Fibroblast of skin of back (primary cell): ENCODE results near the gene ZNF385B.
A peak's percentile ranks its signal among the peaks of the same experiment; 100 is the strongest.

ENCODE experiments used
- DNase-seq: peaks from one replicate; pipeline ENCODE4 v3.0.0-alpha.2; 2013

ZNF385B gene

DNA sequence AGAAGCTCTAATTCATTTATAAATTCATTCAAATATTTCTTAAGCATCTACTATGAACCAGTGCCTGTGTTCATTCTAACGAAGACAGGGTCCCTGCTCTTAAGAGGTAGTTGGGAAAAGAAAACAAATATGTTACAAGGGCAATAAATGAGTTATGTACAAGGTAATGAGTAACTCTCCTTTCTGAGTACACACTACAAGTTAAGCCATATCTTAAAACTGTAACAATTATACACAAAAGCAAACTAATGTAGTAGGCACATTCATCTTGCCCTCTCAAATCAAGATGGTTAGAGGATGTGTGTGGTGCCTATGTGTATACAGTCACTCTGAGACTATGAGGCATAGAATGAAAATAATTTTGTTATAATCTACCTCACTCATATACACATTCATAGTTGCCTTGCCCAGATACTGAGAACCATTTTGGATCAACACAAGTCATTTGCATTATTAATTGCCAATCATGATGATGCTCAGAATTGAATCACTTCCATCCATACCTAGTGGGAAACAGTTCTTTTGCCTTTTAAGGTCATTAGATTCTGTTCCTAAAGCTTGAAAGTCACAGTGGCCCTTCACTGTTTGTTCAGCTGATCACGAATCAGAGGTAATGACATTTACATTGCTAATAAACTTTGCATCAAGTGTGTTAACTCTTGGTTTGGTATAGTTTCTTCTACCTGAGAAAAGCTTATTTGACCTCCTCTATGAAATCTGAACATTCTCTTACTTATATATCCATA lies 283.1 kb downstream of the ZNF385B start:
- no peak for DNase-seq

DNA sequence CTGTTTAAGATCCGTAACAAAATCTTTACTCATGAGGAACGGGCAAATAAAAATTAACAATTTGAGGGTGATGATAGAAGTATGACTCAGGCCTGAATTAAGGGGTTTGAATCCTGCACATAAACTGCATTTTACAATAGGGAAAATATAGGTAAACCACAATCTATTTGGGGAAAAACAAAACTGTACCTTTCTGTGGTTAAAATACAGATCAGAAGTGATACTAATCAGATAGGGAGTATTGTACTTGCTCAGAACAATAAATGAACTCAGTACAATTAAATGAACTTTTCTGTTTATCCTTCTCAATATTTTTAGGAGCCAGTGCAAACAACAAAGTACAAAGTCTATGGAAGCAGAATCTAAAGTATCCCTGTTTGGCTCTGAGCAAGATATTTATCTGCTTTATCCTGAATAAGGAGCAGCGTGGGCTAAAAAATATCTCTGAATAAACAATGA lies 287.3 kb downstream of the ZNF385B start:
- no peak for DNase-seq

DNA sequence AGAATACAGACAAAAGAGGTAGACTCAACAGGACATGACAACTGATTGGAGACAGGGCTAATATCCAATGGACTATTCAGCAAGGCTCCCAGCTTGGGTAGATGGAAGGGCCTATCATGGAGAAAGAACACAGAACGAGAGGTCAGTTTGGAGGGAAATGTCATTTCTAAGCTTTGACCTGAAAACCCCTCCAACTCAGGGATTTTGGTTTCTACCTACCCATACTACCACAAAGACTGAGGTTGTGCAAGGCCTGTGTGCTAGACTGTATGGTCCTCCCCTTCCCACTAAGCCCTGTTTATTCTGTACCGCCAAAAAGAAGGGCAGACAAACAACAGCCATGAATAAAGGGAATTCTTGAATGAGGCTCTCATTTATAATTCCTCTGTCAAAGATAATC lies 288.9 kb downstream of the ZNF385B start:
- DNase-seq = no peak

DNA sequence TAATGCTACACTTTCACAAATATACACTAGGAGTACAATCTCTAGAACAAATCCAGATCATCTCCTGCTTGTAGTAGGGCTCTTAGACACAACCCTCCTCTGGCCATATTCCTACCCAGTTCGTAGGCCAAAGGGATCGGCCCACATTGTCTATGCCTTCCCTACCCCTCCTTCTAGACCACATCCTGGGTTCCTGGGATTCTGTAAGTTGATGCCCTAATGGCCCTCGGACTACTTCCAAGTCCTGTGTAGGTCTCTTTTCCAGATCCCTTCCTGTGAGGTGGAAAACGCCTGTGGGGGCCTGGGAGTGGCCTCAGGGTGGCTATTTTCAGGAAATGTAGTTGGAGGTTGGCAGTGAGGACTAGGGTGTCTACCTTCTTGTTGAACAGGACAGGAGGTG lies 289.7 kb downstream of the ZNF385B start:
- no peak for DNase-seq

DNA sequence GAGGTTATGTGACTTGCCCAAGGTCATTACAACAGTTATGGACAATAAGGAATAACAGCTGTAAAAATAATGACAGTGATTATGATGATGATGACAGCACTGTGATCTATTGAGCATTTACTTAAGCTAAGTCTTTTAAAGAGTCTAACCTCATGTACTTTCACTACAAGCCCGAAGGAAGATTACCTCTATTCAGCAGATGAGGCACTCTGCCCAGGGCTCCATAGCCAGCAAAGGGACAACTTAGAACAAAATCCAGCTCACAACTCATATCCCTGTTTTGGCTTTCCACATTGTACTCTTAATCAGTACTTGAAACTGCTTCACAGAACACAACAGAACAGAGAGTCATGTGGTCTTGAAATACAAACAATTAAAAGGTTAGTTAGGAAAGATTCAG lies 290.2 kb downstream of the ZNF385B start:
- DNase-seq = no peak

DNA sequence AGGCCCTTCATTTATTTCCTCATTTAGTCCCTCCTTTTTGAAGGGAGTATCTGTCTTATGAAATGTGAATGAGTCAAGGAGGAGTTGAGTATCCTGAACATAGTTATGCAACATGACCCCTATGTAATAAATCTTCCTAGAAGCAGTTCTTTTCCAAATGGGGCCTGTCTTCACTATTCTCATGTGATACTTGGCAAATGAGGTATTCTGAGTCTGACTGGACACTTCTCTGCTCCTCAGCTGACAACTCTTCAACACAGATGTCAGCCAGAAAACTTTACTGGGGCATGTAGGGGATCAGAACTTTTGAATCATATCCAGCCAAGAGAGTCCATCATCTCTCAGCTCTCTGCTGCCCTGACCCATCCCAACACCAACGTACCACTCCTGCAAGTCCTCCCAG lies 291.6 kb downstream of the ZNF385B start:
- DNase-seq = peak; percentile 1

DNA sequence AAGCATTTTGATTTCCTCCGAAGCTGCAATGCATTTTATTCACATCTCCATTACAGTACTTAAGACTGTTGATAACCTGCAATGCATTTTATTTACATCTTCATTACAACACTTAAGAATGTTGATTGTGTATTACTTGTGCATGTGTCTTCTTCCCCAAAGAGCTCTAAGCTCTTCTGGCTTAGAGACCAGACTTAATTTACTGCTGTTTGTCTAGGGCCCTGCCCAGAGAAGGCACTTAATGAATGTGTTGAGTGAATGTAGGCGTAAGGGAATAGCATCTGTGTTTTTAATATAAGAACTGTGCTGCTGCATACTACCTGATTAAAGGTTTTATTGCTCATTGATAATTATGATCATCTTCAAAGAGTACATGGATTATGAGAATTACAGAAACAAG lies 295.6 kb downstream of the ZNF385B start:
- DNase-seq = no peak

DNA sequence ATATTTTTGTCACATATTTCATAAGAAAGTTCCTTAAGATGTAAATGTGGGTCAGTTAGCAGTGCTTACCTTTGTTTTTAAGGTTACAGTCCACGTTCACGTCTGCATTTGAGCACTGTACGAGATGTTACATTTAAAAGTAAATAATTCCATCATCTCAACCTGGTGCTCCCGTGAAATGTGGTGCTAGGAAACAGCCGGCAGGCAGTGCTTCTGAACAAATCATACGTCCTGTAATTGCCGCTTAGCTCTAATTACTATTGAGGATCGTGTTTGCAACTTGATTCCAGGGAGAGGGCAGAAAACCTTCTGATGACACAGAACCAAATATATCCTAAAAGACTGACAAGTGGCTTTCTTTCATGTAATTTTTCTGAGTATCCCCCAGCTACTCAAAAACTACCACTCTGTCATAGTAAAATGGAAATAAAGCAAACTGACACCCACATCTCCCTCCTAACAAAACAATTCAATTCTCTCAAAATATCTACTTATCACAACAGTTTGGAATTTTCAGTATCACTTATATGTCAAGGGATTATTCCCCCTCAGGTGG lies 299.0 kb downstream of the ZNF385B start:
- DNase-seq = no peak

DNA sequence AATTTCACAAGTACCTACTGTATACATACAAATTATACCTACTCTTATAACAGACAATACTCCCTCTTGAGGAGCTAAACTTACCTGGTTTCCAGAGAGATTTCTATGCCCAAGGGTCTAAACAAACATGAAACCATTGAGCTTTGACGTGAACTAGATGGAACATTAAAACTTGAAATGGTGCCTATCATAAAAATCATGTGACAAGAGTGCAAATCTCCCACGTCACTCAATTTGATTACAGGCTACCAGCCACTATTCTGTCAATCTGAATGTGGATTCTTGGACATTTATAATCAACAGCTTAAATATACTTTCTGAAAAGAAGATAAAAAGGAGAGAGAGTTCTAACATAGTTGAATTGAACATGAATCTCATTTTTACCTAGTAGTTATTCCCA lies 299.7 kb downstream of the ZNF385B start:
- no peak for DNase-seq

DNA sequence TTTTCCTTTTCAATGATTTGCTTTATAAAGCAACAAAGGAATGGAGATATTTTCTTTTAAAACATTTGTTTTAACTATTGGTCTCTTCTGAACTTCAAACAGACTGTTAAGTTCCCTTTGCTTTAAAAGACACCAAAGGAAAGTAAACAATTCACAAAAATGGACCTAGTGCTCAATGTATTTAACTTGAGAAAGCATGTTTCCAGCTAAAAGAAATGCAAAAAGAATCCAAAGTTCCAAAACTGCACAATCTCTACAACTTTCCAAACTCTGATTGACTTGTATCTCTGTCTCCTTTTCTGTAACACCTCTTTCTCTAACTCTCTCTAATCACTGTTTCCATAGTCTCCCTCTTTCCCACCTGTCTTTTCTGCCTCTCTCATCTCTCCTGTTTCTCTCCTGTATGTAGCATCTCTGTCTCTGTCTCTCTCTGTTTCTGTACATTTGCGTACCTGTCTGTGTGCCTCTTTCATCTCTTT lies 301.1 kb downstream of the ZNF385B start:
- no peak for DNase-seq

DNA sequence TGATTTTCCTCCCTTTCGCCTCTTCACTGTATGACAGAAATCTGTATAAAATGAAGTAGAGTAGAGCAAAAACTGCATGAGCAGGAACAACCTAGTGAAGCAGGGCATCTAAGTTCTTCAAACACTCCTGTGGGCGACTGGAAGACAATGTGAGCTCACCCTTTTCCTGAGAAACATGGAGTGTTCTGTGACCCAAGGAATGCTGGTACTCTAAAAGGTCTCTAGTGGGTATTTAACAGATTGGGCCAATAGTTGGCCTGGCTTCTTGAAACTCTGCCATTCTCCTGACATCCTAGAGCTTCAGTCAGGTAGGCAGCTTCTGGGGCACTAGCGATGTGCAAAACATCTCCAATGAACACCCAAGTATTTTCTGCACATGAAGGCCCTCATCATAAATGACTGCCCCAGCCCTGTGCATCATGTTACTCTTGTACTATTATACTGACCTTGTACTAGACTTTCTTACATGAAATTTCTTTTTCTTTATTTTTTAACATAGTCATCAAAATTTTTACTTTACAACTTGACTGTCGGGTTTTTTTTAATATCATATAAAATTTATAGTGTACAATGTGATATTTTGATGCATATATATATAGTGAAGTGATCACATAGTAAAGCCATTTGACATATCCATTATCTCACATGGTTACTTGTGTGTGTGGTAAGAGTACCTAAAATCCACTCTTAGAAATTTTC lies 302.2 kb downstream of the ZNF385B start:
- DNase-seq = no peak

DNA sequence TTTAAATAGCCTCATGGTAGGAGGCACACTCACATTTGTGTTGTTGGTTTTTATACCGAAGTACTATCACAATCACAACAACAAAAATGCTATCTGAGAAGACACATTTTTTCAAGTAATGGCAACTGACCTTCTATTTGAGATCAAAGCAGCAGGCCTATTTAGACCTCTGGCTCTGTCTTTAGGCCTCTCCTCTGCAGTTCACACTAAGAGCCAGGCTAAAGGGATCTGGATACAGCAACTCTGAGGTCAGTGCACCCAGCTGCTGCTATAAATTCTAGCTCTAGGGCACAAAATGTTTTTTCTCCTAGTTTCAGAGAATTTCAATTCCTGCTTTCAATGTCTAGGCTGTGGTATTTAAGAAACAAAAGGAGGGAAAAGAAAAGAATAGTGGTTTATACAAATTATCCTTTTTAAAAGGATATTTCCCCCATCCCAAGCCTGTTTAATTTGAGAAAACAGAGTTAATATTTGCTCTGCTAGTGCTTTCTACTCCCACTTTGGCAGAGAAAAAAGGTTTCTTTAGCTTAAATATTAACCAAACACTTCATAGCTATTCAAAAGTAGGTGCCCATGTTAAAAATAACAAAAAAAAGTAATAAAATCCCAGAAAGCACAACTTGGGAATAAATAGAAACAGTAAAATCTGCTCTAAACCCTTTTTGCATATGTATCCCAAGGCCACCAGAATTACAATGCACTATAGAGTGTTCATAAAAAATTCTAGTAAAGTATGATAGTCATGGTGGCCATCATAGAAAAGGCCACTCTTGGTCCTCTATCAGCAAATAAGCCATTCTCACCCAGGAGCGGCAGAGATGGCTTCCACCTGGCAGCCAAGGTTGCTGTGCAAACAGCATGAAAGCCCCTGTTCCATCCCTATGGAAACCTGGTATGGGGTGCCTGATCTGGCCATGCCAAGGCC lies 303.1 kb downstream of the ZNF385B start:
- DNase-seq = no peak

DNA sequence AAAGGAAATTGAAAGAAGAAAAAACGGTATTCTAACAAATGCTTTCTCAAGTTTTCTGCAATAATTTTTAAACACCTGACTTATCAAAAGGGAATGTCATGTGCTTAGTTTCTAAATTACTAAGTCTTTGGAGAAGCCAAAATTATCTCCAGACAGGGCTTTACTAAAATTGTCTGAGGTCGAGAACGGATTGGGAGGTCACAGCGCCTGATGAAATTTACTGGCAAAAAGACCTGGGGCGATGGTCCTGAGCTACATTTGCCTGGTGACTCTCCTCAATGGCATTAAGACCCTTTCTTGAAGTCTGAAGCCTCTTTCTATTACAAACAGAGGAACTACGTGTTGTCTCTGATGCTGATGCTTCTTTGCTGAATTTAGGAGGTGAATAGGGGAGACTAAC lies 305.0 kb downstream of the ZNF385B start:
- no peak for DNase-seq

DNA sequence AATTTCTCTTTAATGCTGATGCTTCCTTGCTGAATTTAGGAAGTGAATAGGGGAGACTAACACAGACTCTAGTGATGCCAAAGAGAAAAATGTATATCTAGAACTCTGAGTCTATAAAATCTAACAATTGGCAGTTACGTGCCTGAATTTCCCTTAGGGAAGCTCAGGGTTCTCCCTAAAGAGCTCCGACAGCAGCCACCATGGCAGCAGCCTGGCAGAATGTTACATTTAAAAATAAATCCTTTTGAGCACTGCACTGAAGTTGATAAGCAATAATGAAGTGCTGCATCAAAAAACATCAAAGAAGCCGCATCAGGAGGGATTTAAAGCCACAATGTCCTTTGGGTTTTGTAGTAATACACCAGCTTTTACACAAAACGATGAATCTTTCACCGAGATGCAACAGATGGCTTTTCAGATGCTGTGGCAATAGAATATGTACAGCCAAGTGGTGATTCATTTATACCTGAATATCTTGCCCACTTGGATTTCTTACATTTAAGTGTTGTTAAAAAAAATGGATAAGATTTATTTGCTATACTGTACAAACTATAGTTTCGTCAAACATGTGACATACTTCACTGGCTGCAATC lies 305.6 kb downstream of the ZNF385B start:
- DNase-seq = no peak

DNA sequence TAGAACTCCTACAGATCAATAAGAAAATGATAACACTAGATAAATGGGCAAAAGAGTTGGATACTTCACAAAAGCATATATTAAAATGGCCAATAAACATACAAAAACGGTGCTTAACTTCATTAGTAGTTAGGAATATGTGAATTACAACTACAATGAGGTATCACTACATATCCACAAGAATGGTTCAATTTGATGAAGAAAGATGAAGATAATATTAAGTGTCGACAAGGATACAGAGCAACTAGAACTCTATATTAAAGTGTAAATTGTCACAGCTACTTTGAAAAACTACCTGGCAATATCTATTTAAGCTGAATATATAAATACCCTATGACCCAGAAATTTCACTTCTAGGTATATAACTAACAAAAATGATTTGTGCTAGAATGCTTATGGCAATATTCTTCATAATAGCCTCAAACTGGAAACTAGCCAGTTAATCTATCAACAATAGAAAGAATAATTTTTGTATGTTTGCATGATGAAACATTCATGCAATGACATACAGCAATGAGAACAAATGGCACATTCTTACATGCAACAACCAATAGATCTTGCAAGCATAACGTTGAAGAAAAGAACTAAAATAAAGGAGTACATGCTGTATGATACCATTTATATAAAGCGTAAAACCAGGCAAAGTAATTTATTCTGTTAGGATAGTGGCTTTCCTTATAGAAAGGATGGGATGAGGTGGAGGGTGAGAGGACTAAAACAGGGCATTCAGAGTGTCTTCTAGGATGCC lies 306.6 kb downstream of the ZNF385B start:
- no peak for DNase-seq

DNA sequence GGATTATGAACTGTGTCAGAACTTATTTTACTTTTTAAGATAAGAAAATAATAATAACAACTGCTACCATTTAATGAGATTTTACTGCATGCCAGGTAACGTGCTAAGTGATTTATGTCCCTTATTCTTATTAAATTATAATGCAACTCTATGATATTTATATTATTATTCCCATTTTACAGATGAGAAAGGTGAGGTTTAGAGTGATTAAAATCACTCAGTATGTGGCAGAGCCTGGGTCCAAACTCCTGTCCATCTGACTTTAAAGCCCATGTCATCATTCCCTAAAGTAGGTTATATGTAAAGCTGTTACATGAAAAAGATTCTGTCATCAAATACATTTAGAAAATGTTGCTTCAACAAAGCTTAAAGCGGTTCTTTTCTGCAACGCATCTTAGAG lies 308.0 kb downstream of the ZNF385B start:
- no peak for DNase-seq

DNA sequence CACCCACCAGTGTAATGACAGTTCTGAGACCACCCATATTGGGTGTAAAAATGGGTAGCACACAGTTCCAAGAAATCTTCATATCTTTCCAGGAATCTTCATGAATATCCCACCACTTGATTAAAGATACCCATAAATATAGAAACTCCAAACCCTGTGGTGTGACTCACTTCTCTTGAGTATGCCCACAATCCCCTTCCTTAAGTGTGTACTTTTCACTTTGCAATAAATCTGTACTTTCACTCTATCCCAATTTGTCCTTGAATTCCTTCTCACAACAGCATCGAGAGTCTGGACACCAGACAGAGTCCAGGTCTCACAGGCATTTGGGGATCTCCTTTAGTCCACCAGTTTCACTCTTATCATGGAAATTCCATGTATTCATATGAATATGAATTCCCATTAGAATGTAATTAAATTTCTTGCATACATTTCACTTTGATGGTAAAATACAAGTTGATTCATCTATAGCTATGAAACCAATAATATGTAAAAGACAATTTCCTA lies 309.8 kb downstream of the ZNF385B start:
- no peak for DNase-seq

DNA sequence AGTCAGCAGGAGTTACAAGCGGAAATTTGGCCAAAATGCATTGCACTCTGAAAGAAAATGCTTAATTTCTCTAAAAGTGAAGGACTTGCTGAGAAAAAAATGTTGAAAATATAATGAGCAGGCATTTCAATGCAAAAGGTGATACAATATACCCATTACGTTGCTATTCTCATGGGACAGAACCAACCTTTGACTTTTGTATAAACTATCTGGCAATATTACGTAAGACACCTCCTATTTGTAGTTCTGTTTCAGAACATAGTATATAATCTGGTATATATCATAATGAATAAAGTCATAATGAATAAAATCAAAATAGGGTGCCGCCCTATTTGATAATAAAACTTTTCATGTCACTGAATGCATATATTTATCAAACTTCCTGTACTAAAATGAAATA lies 310.6 kb downstream of the ZNF385B start:
- no peak for DNase-seq

DNA sequence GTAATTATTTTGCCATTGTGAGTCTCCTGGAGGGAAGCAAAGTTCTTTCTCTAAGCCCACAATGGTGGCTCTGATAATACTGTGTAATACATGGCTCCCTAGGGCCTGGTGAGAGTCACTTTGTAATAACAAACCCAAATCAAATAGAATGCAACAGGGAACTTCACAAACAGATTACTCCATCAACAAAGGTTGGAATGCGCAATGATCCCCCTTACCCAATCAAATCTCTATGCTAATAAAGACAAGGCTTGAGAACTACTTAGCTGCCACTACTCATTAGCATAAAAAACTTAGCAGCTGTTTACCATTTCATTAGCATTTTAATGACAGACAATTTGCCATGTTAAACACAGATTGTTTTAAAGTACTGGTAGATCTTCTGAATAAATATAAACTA lies 311.2 kb downstream of the ZNF385B start:
- no peak for DNase-seq

DNA sequence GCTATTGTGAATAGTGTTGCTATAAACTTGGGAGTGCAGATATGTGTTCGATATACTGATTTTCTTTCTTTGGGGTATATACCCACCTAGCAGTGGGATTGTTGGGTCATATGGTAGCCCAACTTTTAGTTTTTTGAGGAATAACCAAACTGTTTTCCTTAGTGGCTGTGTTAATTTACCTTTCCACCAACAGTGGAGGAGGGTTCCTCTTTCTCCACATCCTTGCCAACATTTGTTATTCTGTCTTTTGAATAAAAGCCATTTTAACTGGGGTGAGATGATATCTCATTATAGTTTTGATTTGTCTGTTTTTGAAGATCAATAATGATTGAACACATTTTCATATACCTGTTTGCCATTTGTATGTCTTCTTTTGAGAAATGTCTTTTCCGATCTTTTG lies 314.8 kb downstream of the ZNF385B start:
- no peak for DNase-seq

DNA sequence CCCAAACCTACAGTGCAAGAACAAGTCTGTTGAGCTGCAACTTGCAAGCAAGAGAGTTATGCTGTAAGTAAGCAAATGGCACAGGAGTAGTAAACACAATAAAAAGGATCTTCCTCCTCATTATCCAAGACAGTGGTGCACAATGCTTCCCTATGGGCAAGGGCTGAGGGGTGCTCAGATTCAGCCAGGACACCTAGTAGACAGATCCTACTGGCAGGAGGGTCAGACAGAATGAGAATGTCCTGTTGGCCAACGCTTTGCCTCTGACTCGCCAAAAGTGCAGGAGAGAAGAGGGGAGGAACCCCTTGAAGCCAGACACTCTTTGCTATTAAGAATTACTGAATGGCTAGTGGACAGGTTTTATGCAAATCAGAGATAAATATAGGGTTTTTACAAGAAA lies 316.4 kb downstream of the ZNF385B start:
- DNase-seq = no peak
